ENCODE data around the gene KSR1.

GRCh38 chr17:27523712-27524111 lies 67.5 kb downstream of the KSR1 start:
- no peak for TF ChIP-seq CTCF (IDR thresholded peaks at IDR 0.05)
- TF ChIP-seq POLR2A (IDR thresholded peaks at IDR 0.05) = no peak

Measured in testis (tissue), 2 donors.